Lower leg skin (tissue), 4 donors: Measurements from ENCODE around the gene BRD7. TPM values are rescaled to one million over a fixed set of nuclear protein-coding genes. Genes with fewer than 3 reads are reported as not detected.
A peak's percentile ranks its signal among the peaks of the same experiment; 100 is the strongest.

Experiments used
- DNase-seq, 2 donors: peaks; one replicate each; pipeline ENCODE4 v3.0.0-alpha.2; 2019; ENCODE audit warnings: low spot score in 2 of 2
- H3K4me3 ChIP-seq: fragments of 200-600 bp; sonication (generic); 2 replicates; pipeline ENCODE4 v1.5.1; 2017; ENCODE audit warnings: mild to moderate bottlenecking, low read depth; ENCODE audit not compliant: poor library complexity, severe bottlenecking
- POLR2A ChIP-seq, 2 donors: fragments of 450-650 bp; IDR thresholded peaks; one replicate each; pipeline ENCODE4 v1.6.1; 2016 to 2017; ENCODE audit warnings: antibody characterized with exemption in 2 of 2, mild to moderate bottlenecking in 1 of 2, moderate library complexity in 1 of 2
- WGBS, 2 donors: methylation state at CpG; one replicate each; pipeline ENCODE4 v1.1.5; 2018; 5-methylcytosine and 5-hydroxymethylcytosine counted together
- intact Hi-C: fragments of 100-400 bp; cut with DNase I; formaldehyde crosslinking; loops from one replicate; pipeline ENCODE4 v1.15.0; 2023; ENCODE audit warnings: low total_unique reads
- total RNA-seq, 4 donors: library from RNA; depleted of rRNA; stranded (reverse); fragments of >200 nt; gene quantifications; one replicate each; pipeline ENCODE4 v1.1.0, GENCODE V29; 2016
- TF ChIP-seq, protein P1 (sequence below), 3 donors: fragments of 450-650 bp; IDR thresholded peaks; one replicate each; pipeline ENCODE4 v1.5.1; 2016; ENCODE audit warnings: antibody characterized with exemption in 3 of 3, mild to moderate bottlenecking in 3 of 3, moderate library complexity in 2 of 3

Gene BRD7
- total RNA-seq, 4 donors from 2014 or later = 48.6 to 86.3 (median 52.0) TPM

DNA sequence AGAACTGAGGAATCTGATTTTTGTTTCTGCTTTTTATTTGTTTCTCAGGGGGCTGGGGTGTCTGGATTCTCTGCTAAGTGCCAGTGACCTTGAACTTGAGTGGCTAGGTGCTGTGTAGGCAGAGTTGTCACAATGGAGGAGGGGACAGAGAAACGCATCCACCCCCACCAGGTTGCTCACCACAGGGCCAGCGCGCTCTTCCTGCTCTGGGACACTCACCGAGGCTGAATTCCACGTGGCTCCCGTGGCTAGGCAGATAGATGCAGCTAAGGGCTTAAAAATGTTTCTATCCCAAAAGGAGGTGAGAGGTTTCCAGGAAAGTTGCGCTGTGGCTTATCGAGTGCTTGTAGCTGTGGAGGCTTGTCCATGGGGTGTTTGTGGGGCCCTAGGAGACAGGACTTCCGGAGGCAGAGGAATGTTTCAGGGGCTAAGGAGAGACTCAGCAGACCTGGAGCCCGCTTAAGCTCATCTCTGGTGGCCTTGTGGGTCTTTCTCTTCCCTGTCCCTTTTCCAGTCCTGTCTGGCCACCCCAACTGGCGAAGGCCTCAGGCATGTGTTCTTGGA lies 65.7 kb downstream of the BRD7 start:
- intact Hi-C loops = no loop called here
- DNase-seq = peak in 1 of 2 donors; percentile 34
- no peak overlapping the region for H3K4me3 ChIP-seq
- WGBS, 2 donors = 80 to 84% methylated on average over 11 of the region's 11 CpGs
- no peak for TF ChIP-seq POLR2A (IDR thresholded peaks at IDR 0.05)
- TF ChIP-seq, protein P1, sequence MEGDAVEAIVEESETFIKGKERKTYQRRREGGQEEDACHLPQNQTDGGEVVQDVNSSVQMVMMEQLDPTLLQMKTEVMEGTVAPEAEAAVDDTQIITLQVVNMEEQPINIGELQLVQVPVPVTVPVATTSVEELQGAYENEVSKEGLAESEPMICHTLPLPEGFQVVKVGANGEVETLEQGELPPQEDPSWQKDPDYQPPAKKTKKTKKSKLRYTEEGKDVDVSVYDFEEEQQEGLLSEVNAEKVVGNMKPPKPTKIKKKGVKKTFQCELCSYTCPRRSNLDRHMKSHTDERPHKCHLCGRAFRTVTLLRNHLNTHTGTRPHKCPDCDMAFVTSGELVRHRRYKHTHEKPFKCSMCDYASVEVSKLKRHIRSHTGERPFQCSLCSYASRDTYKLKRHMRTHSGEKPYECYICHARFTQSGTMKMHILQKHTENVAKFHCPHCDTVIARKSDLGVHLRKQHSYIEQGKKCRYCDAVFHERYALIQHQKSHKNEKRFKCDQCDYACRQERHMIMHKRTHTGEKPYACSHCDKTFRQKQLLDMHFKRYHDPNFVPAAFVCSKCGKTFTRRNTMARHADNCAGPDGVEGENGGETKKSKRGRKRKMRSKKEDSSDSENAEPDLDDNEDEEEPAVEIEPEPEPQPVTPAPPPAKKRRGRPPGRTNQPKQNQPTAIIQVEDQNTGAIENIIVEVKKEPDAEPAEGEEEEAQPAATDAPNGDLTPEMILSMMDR (IDR thresholded peaks at IDR 0.05) = no peak

DNA sequence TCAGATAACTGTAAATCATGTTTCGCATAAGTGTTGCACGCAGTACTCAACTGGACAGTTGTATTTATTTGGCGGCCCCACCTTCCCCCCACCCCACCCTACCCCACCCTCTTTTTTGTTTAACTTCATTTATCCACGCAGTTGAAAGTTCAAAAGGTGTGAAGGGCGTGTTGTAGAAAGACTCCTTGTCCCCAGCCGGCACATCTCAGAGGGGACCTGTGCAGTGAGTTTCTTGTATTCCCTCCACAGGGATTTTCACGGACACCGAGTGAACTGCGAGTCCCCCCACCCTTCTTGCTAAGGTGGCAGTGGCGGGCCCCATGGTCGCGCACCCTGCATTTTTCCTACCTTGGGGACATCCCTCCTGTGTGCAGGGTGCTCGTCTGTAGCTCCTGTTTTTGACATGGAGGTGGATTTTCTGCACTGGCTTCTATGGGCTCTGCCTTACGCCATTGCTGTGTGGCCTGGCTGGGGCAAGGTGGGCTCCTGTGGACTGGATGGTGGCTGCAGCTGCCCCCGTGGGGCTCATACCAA lies 66.2 kb downstream of the BRD7 start:
- intact Hi-C loops = no loop called here
- WGBS, 2 donors = 83 to 85% methylated on average over 15 of the region's 15 CpGs
- peak in 1 of 2 donors; percentile 83 for DNase-seq
- H3K4me3 ChIP-seq = no peak overlapping the region
- TF ChIP-seq, protein P1 (IDR thresholded peaks at IDR 0.05) = no peak
- no peak for TF ChIP-seq POLR2A (IDR thresholded peaks at IDR 0.05)

DNA sequence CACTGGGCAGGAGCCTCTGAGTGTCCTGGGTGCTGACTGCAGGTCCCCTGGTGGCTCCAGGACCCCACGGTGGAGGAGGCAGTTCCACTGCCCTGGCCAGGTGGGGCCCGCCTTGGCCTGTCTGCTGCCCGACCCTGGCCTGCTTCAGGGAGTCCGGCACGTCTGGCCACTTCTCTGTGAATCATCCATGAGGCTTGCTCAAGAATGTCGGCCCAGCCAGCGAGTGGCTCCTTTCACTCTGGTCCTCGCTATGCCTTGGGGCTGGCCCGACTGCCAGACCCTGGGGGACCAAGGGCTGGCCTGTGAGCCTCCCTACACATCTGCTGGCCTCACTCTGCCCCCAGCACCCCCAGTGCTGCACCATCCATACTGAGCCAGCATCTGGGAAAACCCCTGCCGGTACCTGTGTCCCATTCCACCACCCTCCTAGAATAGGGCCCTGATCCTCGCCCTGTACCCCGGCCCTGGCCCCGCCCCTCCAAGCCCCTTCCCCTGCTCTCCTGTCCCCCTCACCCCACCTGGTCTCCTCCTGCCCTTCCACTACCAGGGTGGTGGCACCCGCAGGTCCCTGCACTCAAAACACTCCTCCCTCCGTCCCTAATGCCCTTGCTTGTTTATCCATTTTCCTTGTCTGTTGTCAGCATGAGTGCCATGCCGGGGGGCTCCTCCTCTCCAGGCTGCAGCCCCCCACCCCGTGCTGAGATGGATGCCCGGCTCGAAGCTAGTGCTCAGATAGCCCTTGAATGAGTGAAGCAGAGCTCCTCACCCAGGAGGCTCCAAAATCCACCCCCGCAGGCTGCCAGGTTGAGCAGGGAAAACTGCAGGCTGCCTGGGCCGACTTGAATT lies 66.9 kb downstream of the BRD7 start:
- WGBS, 2 donors = 77 to 81% methylated on average over 19 of the region's 21 CpGs
- peak in 1 of 2 donors; percentile 84 for DNase-seq
- TF ChIP-seq, protein P1 (IDR thresholded peaks at IDR 0.05) = no peak
- TF ChIP-seq POLR2A (IDR thresholded peaks at IDR 0.05) = no peak

DNA sequence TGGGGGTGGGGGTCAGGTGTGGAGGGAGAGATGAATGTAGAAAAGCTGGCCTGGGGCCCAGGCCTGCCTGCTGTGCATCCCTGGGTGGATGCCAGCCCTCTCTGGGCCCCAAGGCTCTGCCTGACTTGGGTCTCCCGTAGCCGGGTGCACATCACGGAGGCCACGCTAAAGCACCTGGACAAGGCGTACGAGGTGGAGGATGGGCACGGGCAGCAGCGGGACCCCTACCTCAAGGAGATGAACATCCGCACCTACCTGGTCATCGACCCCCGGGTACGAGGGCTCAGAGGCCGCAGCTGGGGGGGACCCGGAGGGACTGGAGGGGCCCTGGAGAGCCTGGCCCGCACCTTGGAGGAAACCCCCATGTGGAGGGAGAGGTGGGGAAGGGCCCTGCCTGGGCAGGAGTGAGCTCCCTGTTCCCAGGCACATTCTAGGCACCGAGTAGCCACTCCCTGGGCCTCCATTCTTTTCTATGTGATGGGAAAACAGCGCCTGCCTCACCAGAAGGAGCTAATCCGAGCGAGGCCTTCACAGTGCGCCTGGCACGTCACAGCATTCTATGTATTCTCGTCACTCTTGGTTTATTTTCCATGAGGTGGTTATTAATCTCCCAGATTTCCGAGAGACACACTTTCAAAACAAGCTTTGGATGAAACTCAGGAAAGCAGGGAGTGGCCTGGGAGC lies 67.7 kb downstream of the BRD7 start:
- TF ChIP-seq, protein P1 (IDR thresholded peaks at IDR 0.05) = no peak
- no peak for TF ChIP-seq POLR2A (IDR thresholded peaks at IDR 0.05)
- WGBS, 2 donors = 87 to 90% methylated on average over 17 to 23 of the region's 23 CpGs

More for the DNA sequence above, 66.9 kb downstream of the BRD7 start:
- no peak overlapping the region for H3K4me3 ChIP-seq
- intact Hi-C loops = no loop called here

DNA sequence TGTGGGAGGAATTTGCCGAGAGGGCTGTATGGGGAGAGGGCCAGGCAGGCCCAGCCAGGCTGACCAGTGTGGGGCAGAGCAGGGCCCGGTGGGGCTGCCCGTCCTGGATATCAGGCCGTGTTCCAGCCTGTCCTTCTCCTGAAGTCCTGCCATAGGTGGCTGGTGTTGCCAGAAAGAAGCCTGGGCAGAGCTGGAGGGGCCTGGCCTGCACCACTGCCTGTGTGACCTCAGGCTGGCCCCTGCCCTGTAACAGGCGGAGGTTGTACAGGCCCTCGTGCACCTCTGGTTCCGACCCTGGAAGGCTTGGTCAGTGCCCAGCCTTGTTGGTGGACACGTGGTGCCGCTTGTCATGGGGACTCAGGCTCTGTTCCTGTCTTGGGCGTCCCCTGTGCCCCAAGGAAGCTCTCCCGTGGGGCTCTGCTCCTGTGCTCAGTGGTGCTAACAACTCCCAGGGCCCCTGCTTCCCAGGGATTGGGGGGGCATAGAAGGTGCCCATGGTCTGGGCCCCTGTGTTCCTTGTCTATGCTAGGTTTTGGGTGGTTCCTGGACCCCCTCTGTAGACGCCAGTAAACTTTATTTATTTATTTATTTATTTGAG lies 69.2 kb downstream of the BRD7 start:
- no peak overlapping the region for H3K4me3 ChIP-seq
- intact Hi-C loops = no loop called here
- TF ChIP-seq, protein P1 (IDR thresholded peaks at IDR 0.05) = no peak
- no peak for TF ChIP-seq POLR2A (IDR thresholded peaks at IDR 0.05)
- DNase-seq = peak in 1 of 2 donors; percentile 63
- WGBS, 2 donors = 82 to 90% methylated on average over 7 to 11 of the region's 12 CpGs

More for the DNA sequence above, 67.7 kb downstream of the BRD7 start:
- intact Hi-C loops = no loop called here
- DNase-seq = peak in 1 of 2 donors; percentile 83
- no peak overlapping the region for H3K4me3 ChIP-seq
